NCI-H748 treated with DMSO at 0.1 percent for 48 hours (cell line): ENCODE results near the gene NUBP1.
"Not testable (repeated sequence)": the region's sequence is repeated elsewhere in the genome, so short reads cannot be mapped to it uniquely, and the experiment has no call there.

Experiments
- DNase-seq: peaks from one replicate; lab custom pipeline; 2025; lab: John Stamatoyannopoulos, UW

Gene NUBP1

DNA sequence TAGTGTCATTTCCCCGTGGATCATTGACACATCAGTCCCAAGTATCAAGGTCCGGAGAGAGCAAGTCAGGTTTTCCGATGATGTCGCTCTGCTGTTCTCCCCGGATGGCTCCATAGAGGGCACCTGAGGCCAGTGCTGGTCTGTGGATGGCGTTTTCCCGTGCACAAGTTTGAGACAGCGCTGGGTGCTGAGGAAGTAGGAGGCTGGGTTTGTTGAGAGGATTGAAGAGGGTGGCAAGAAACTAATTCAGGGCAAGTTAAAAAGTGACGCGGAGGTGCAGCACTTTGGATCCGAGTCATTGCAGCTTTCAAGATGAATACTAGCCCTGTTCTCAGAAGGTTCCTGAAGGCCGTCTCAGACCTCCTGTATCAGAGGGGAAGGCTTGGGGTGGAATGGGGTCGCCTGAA lies 7.7 kb downstream of the NUBP1 start:
- no peak for DNase-seq

DNA sequence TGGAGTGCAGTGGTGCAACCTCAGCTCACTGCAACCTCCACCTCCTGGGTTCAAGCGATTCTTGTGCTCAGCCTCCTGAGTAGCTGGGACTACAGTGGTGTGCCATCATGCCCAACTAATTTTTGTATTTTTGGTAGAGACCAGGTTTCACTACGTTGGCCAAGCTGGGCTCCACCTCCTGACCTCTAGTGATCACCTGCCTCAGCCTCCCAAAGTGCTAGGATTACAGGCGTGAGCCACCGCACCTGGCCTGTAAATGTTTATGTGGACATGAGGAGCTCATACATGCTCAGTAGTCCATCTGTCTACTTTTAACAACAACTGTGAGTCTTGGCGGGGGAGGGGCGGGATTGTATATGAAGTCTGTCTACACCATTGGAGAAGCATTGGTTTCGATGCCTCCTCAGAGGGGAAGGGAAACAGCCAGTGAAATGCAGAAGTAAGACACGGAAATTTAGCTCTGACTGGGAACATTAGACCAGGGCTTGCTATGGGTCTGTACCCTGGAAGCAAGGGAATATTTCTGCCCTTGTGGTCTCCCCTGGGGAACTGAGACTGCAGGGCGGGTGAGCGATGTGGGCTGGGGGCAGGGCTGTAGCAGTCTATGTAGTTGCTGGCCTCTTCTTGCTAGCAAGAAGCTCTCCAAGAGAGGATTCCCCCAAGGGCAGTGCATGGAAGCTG lies 9.3 kb downstream of the NUBP1 start:
- no peak for DNase-seq

DNA sequence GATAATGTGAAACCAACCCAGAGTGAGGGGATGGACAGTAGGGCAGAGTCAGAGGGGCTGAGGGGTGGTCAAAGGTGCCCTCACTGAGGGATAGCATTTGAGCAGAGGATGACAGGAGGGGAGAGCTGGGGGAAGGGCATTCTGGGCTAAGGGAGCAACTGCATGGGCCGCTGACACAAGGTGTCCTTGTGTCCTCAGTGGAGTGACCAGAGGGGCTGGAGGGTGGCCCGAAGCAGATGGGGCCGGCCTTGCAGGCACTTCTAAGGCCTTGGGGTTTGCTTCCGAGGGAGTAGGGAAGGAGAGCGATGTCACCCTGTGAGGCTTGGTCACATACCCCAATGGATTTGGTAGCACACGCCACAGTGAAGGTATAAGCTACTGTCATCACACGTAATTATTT lies 10.0 kb downstream of the NUBP1 start:
- no peak for DNase-seq

DNA sequence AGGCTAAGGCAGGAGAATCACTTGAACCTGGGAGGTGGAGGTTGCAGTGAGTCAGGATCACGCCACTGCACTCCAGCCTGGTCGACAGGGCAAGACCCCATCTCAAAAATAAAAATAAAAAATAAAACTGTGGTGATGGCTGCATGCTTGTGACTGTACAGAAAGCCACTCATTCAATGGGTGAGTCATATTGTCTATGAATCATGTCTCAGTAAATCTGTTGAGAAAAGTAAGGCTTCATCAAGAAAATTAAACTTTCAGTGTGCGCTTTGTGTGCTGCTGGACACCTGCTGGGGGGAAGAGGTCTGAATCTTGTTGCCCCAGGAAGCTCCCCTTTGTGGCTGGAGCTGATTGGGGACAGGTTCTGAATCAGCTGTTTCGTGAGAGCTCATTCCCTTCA lies 11.3 kb downstream of the NUBP1 start:
- DNase-seq: no peak

DNA sequence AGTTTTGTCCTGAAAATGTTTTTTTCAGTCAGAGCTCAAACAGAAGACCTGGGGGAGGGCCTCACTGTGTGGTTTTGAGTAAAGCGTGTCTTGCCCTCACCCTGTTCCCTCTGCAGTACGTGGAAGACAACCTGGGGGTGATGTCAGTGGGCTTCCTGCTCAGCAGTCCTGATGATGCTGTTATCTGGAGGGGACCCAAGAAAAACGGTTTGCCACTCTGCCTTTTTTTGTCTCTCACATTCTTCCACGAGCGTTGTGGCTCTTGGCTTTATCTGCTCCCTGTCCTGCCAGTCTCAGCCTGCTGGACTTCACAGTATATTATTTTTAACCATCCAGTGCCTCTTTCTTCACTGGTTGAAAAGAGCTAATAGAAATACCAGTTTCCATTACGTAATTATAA lies 12.9 kb downstream of the NUBP1 start:
- no peak for DNase-seq

DNA sequence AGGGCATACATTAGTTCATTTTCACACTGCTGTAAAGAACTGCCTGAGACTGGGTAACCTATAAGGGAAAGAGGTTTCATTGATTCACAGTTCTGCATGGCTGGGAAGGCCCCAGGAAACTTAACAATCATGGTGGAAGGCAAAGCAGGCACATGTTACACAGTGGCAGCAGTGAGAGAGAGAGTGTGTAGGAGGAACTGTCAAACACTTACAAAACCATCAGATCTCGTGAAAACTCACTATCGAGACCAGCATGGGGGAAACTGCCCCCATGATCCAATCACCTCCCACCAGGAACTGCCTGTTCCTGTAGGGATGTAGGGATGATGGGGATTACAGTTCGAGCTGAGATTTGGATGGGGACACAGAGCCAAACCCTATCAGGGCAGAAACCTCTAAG lies 17.2 kb downstream of the NUBP1 start:
- no peak for DNase-seq

DNA sequence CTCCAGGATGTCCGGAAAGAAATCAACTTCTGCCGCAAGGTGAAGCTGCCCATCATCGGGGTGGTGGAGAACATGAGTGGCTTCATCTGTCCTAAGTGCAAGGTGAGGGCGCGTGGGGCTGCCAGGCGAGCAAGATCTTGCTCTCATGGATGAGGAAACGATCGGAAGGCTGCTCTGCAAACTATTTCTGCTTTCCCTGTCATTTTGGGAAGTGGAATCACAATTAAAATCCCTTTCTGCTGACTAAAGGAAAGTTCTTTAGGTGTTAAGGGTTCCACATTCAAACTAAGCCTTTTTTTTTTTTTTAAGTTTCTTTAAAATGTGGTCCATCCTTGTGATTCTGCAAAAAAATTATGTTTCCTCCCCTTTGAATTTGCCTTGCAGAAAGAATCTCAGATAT lies 17.7 kb downstream of the NUBP1 start:
- DNase-seq: no peak

DNA sequence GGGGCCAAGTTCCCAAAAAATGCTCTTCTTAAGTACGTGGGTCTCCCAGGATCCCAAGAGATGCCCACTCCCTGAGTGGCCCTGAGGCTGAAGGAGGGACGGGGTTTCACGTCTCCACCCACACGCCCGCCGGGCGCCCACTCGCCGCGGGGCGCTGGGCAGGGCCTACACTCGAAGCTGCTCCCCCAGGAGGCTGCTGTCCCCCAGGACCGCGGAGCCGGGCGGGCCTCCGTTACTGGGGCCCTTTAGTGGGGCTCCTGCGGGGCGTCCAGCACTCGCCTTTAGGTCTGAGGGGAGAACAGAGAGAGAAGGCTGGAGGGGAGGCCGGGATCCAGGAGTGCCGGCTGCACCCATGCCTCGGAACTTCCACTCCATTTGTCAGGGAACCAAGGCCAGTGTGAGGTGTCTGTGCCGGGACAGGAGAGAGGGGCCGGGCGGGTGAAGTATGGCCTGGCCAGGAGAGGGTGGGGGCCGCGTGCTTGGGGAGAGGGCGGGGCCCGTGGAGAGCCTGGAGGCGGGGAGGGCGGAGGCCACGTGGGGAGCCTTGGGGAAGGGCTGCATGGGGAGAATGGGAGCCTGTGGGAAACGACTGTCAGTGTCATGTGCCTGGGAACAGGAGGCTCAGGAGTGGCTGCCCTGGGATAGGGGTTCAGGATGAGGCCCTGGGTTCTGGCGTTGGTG lies 18.8 kb downstream of the NUBP1 start:
- no peak for DNase-seq

DNA sequence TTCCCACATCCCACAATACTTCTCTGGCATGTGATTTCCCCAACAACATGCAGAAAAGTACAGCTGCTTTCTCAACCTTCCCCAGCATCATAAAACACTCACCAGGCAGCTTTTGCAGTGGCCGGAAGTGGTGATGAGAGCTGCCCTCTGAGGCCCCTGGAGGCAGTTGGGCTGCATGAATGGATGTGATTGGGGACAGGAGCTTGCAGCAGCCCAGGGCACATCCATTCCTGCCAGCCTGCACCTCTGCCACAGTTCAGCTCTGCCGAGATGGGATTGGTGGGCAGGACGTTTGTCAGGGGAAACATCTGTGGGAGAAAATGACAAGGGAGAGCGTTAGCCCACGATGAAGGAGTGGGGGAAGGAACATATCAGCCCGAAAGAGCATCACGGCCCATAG lies 19.8 kb downstream of the NUBP1 start:
- DNase-seq: no peak

DNA sequence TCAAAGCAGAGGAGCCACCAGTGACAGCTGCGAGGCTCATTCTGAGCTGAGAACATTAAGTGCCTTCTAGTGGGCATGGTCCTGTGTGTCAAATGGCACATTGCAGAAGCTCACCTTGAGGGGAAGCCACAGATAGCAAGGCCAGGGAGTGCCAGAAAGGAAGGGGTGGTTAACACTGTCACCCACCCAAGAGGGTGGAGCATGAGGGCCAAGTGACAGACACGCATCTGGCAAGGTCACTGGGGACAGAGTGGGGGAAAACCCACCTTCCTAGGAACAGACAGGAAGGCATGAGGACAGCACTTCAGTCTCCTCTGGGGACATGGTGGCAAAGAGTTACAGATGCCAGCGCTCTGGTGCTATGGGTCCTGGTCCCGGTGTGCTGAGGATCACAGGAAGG lies 22.1 kb downstream of the NUBP1 start:
- no peak for DNase-seq

DNA sequence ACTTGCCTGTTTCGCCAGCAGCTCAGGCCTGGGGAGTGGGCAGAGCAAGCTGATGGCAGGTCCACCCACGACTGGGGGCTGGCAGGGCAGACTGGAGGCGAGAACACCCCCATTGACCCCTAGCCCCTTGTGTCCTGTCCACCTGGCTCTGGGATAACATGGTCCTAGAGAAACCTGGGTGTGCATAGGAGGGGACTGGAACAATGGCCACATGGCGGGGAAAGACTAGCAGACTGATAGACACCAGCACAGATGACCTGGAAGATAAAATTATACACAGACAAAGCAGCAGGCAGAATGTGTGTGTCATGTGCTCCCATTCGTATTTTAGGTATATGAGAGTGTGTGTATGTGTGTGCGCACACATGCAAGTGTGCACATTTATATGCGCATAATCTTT lies 23.5 kb downstream of the NUBP1 start:
- no peak for DNase-seq

DNA sequence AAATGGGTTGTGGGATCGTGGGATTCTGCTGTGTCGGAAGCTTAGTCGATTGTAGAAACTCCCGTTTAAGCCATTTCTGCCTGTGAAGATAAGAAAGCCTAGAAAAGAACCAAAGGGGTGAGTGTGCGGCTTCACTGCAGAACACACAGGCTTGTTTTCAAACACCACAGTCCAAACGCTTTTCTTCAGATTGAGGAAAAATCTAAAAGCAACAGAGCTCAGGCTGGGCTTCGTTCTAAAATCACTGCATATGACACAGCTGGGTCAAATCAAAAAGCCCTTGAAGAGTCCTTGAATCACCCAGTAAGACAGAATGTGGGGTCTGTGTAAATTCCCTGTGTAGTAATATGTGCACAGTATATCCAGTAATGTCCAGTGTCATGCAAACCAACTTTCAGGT lies 25.7 kb downstream of the NUBP1 start:
- no peak for DNase-seq

DNA sequence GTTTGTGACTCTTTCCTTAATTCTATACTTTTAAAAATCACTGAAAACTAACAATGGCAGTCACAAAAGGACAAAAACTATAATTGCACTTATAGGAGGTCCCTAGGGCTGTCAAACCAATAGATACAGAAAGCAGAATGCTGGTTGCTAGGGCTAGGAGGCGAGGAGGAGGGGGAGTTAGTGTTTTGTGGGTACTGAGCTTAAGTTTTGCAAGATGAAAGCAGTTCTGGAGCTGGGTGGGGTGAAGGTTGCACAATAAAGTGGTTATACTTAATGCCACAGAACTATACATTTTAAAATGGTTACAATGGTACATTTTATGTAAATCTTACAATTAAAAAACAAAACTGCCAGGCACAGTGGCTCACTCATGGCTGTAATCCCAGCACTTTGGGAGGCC lies 27.3 kb downstream of the NUBP1 start:
- DNase-seq: no peak

DNA sequence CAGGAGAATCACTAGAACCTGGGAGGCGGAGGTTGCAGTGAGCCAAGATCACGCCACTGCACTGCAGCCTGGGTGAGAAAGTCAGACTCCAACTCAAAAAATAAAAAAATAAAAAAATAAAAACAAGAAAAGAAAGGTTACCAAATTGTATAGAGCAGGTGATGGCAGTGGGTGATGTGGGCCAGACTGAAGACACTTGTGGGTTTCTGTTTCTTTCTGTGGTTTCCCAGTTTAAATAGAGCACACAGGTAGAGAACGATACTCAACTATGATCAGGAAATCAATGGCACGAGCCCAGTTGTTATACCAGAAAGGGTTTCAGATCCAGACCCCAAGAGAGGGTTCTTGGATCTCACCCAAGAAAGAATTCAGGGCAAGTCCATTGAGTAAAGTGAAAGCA lies 32.6 kb downstream of the NUBP1 start:
- DNase-seq: no peak

DNA sequence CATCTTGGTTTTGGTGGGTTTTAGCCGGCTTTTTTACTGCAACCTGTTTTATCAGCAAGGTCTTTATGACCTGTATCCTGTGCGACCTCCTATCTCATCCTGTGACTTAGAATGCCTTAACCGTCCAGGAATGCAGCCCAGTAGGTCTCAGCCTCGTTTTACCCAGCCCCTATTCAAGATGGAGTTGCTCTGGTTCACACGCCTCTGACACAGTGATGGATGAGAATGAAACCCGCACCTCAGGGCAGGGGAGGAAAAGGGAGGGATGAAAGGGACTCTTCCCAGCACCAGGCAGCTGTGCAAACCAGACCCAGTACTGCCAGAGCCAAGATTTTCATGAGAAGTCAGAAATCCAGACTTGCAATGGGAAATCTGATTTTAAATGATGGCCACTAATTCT lies 33.3 kb downstream of the NUBP1 start:
- not testable (repeated sequence) for DNase-seq

DNA sequence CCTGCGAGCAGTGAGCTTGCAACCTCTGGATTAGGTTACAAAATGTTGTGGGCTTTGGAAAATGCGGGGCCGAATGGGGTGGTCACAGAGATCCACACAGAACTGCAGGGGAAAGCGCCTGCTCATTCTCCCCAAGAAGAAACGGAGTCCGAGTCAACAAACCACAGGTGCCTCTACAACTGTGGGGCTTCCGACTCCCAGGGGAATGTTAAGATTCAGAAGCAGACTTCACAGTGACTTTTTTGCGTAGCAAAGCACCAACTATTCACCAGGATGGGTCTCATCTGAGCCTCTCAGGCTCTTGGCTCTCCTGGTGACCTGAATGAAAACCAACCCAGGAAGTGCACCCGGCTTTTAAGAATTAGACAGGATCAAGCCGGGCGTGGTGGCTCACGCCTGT lies 33.7 kb downstream of the NUBP1 start:
- no peak for DNase-seq

DNA sequence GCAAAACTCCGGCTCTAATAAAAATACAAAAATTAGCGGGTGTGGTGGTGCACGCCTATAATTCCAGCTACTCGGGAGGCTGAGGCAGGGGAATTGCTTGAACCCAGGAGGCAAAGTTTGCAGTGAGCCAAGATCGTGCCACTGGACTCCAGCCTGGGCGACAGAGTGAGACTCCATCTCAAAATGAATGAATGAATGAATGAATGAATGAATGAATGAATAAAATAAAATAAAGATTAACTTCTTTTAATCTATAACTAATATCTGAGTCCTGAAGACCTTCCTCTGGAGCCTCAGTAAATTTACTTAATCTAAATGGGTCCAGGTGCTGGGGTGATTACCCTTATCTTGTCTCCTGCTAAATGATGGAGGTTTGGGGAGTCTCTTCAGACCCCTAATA lies 36.3 kb downstream of the NUBP1 start:
- DNase-seq: not testable (repeated sequence)

DNA sequence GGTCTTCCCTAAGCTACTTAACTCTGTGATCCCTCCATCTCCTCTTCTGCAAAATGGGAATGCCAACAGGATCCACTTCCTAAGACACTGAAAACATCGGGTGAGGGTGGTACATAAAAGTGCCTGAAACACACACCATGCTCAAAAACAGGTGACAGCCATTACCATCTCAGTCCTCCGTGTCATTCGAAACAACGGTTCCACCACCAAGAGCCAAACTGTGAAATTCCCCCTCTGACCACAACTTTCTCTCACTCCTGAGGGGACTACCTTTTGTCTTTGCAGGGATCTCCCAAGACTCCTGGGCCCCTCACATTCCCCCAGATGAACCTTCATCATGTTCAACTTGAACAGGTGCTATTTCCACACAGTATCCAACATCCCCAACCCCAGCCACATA lies 37.0 kb downstream of the NUBP1 start:
- no peak for DNase-seq

DNA sequence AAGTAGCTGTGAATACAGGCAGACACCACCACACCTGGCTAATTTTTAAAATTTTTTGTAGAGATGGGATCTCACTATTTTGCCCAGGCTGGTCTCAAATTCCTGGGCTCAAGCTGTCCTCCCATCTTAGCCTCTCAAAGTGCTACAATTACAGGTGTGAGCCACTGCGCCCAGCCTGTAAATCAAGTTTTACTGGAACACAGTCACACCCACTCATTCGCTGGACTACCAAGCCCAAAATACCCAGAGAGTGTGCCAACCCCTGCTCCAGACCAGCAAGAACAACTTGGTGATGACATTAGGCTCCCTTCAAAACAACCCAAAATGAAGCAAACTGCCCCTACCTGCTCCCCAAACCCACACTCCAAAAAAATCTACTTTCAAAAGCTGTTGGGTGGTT lies 39.0 kb downstream of the NUBP1 start:
- no peak for DNase-seq

DNA sequence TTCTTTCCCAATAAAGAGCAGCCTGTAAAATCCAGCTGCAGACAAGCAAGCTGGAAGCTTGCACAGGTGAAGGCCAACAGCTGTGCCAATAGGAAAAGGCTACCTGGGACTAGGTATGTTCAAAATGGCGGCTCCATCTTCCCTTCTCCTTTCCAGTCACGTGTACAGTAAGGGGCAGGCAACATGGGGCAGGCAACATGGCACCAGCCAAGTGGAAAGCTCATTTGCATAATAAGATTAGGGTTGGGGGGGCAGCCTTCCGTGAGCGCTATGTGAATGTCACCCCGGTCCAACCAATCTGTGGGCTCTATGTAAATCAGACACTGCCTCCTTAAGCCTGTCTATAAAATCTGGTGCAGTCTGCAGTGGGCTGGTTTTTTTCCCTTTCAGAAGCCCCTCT lies 43.7 kb downstream of the NUBP1 start:
- no peak for DNase-seq

DNA sequence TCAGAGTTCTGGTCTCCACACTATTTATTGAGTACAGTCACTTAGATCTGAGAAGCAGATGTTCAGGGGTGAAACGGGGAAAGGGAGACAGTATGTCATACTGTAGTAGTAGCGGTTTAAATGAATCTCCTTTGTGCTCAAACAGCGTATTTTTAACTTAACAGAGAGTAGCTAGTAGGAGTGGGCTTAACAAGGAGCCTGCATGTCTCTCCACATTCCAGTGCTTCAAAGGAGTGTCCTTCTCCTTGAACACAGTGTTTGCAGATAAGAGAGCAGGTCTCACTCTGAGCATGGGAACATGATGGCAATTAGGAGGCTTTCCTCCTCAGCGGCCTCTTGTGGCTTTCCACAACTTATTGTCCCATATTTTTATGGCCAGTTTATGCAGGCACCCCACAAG lies 45.0 kb downstream of the NUBP1 start:
- not testable (repeated sequence) for DNase-seq

DNA sequence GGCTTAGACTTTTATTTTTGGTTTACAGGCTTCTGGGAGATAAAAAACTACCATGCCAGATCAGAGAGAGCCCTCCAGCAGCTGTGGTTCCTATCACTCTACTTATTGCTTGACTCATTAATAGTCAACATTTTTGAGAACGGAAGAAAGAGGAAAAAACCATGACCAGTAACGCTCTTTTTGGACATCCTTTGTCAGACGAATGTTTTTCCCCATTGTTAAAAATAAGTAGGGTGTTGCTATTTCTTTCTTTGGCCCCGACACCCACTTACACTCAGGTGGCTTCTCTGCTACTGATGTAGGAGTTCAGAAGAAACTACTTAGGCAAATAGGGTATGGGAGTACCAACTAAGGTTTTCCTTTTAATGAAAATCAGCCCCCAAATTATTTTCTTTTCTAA lies 47.4 kb downstream of the NUBP1 start:
- DNase-seq: no peak

DNA sequence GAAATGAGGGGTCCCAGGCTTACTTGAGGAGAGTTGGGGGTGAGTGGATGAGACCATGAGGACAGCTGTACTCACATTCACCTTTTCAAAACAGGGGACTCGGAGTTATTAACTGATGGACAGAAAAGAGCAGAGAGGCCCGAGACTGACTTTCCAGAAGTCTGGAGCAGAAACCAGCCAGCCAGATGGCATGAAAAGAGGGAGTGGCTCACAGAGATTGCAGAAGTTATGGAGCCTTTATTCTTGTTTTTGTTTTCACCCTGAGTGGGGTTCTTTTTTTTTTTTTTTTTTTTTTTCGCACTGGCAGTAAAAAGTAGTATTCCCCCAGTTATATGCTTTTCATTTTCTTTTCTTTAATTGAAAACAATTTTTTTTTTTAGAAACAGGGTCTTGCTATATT lies 56.1 kb downstream of the NUBP1 start:
- DNase-seq: no peak

DNA sequence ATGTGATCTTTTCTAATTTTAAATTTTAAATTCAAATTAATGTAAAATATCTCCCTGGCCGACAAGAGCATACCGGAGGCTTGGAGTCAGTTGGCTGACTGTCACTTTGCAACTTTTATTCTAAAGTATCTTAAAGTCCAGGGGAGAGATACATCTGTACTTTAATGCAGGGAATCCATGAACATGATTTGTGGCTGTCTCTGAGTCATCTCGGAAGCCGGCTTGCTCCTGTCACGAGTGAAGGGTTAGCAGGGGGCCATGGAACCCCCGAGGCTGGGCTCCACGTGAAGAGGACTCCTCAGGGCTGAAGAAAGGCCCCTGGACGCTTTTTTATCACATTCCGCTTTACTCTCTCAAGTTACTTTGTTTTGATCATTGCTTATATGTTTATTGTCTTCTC lies 61.7 kb downstream of the NUBP1 start:
- DNase-seq: no peak
